ENCODE measurements around the gene TFAP2E.

GRCh38 chr1:35573198-35574124, at the start of gene TFAP2E:
- TF ChIP-seq POLR2A (IDR thresholded peaks at IDR 0.05) (no peak), CTCF (IDR thresholded peaks at IDR 0.05) (no peak), EP300 (IDR thresholded peaks at IDR 0.05) (no peak)

All from ovary (tissue), 3 donors.